Mesendoderm (in vitro differentiated cells): ENCODE data around the gene AGXT2.

Experiments used
- DNase-seq: peaks from one replicate; pipeline ENCODE4 v3.0.0; 2013
- H2AK5ac ChIP-seq: 2 replicates; pipeline ENCODE4 v1.6.1; 2013; ENCODE audit warnings: low read length, inconsistent platforms
- H2BK120ac ChIP-seq: 2 replicates; pipeline ENCODE4 v1.6.1; 2013; ENCODE audit warnings: low read depth, mild to moderate bottlenecking, low read length, moderate library complexity, mixed read lengths
- H2BK15ac ChIP-seq: replicated peaks from 2 replicates; pipeline ENCODE4 v1.6.1; 2013; ENCODE audit warnings: low read depth, mild to moderate bottlenecking, moderate library complexity
- H2BK5ac ChIP-seq: 2 replicates; pipeline ENCODE4 v1.6.1; 2013; ENCODE audit warnings: low read length, inconsistent platforms
- H3K18ac ChIP-seq: 2 replicates; pipeline ENCODE4 v1.6.1; 2013; ENCODE audit warnings: mild to moderate bottlenecking, low read length, mixed read lengths
- H3K23ac ChIP-seq: one replicate; pipeline ENCODE4 v1.6.1; 2013; ENCODE audit warnings: low read length
- H3K27ac ChIP-seq: 2 replicates; pipeline ENCODE4 v1.5.1; 2013; ENCODE audit warnings: low read depth, mild to moderate bottlenecking, inconsistent platforms, low read length, moderate library complexity
- H3K27me3 ChIP-seq: 2 replicates; pipeline ENCODE4 v1.6.1; 2013; ENCODE audit warnings: low read length, control low read depth, mild to moderate bottlenecking, inconsistent platforms; ENCODE audit not compliant: insufficient read depth, poor library complexity
- H3K36me3 ChIP-seq: 2 replicates; pipeline ENCODE4 v1.6.1; 2013; ENCODE audit warnings: low read length, inconsistent platforms; ENCODE audit not compliant: control insufficient read depth, insufficient read depth
- H3K4ac ChIP-seq: one replicate; pipeline ENCODE4 v1.6.1; 2013; ENCODE audit warnings: low read depth, mild to moderate bottlenecking, low read length, moderate library complexity
- H3K4me1 ChIP-seq: 2 replicates; pipeline ENCODE4 v1.6.1; 2013; ENCODE audit warnings: low read depth, low read length, inconsistent platforms; ENCODE audit not compliant: control insufficient read depth
- H3K4me2 ChIP-seq: 2 replicates; pipeline ENCODE4 v1.6.1; 2013; ENCODE audit warnings: low read length
- H3K4me3 ChIP-seq: 2 replicates; pipeline ENCODE4 v1.5.1; 2013; ENCODE audit warnings: mild to moderate bottlenecking, low read length
- H3K56ac ChIP-seq: one replicate; pipeline ENCODE4 v1.6.1; 2013; ENCODE audit warnings: low read length
- H3K79me1 ChIP-seq: 2 replicates; pipeline ENCODE4 v1.6.1; 2013; ENCODE audit warnings: low read length, inconsistent platforms
- H3K79me2 ChIP-seq: 2 replicates; pipeline ENCODE4 v1.6.1; 2013; ENCODE audit warnings: mild to moderate bottlenecking, low read length; ENCODE audit not compliant: control insufficient read depth, insufficient read depth
- H3K9ac ChIP-seq: 2 replicates; pipeline ENCODE4 v1.6.1; 2013; ENCODE audit warnings: low read length, inconsistent platforms
- H4K5ac ChIP-seq: one replicate; pipeline ENCODE4 v1.6.1; 2013; ENCODE audit warnings: low read length
- H4K8ac ChIP-seq: one replicate; pipeline ENCODE4 v1.6.1; 2013; ENCODE audit warnings: low read depth, mild to moderate bottlenecking, control low read depth, low read length, moderate library complexity
- WGBS: extraction: QIAGEN DNeasy Blood & Tissue Kit; methylation state at CpG from one replicate; pipeline ENCODE4 v1.1.7; 2013; ENCODE audit warnings: low lambda C conversion rate, missing lambda C conversion rate; ENCODE audit not compliant: insufficient coverage; ENCODE audit errors: extremely low coverage; 5-methylcytosine and 5-hydroxymethylcytosine counted together

Gene AGXT2

DNA sequence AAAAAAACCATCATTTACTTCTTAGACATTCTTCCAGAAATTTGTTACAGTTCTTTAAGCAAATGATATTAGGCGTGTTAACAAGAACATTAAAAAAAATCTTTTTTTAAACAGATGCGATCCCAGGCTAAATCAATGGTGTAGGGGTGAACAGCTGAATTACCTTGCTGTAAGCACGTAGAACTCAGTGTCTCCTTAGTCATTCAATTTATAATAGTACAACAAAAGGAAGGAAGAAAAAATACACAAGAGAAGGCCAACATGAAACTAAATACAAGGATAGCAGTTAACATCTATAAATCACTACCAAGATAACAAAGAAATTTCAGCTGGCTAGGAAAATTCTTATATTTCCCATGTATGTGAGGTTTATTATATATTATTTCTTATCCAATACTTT lies 35.4 kb downstream of the AGXT2 start:
- H3K56ac ChIP-seq: no peak overlapping the region
- no peak overlapping the region for H3K4me3 ChIP-seq
- H3K18ac ChIP-seq: no peak overlapping the region
- H3K23ac ChIP-seq: no peak overlapping the region
- no peak overlapping the region for H2AK5ac ChIP-seq
- no peak overlapping the region for H4K5ac ChIP-seq
- H3K4me1 ChIP-seq: no peaks in the 10 kb centered on the region
- H2BK5ac ChIP-seq: no peak overlapping the region
- no peaks in the 10 kb centered on the region for H3K79me1 ChIP-seq
- H4K8ac ChIP-seq: no peak overlapping the region
- no CpG with 5 or more reads among the region's 3 CpGs for WGBS
- no peak overlapping the region for H2BK120ac ChIP-seq
- H3K27me3 ChIP-seq: no peaks in the 10 kb centered on the region
- H3K4ac ChIP-seq: no peak overlapping the region
- no peak overlapping the region for H3K4me2 ChIP-seq
- H3K79me2 ChIP-seq: no peaks in the 10 kb centered on the region
- no peak overlapping the region for H3K27ac ChIP-seq
- no peak overlapping the region for H2BK15ac ChIP-seq
- no peak overlapping the region for H3K9ac ChIP-seq
- DNase-seq: no peak
- no peaks in the 10 kb centered on the region for H3K36me3 ChIP-seq

DNA sequence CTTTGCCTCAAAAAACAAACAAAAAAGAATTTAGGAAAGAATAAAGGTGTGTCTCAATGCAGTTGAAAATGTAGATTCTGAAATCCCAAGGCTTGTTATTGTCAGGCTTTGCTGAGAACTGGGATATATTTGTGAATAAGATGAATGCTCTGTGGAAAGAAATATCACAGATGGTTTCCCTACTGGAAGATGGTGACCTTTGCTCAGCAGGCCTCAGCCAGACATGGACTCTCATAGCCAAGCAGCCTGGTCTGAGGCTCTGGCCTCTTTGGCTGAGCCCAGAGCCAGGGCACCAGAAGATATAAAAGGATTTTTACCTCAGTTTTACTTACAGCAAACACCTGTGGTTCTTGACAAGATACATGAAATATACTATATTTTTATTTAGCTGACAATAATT lies 37.1 kb downstream of the AGXT2 start:
- no peaks in the 10 kb centered on the region for H3K36me3 ChIP-seq
- H3K79me2 ChIP-seq: no peaks in the 10 kb centered on the region

DNA sequence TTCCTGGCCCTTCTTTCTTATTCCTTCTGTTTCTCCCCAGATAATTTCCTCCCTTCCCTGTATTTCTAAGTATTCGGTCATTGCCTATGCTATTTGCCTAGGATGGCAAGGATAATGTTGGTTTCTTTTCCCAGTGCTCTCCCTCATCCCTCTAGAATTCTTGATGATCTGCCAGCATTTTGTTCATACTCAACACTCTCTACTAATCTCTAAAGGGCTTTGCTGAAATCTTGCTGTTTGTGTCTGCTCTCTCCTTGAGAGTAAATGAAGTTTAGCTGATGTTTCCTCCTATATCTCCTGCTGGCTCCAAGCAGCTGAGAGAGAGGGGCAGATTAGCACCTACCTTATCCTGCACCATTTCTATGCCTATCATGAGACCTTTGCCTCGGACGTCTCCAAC lies 38.1 kb downstream of the AGXT2 start:
- no peak overlapping the region for H4K8ac ChIP-seq
- no peak overlapping the region for H3K27ac ChIP-seq
- no peak overlapping the region for H2BK15ac ChIP-seq
- no peak overlapping the region for H3K18ac ChIP-seq
- H3K4ac ChIP-seq: no peak overlapping the region
- no peak for DNase-seq
- H3K79me2 ChIP-seq: no peaks in the 10 kb centered on the region
- H4K5ac ChIP-seq: no peak overlapping the region
- H2BK120ac ChIP-seq: no peak overlapping the region
- H3K56ac ChIP-seq: no peak overlapping the region
- no peaks in the 10 kb centered on the region for H3K4me1 ChIP-seq
- no peak overlapping the region for H3K23ac ChIP-seq
- H2AK5ac ChIP-seq: no peak overlapping the region
- H3K79me1 ChIP-seq: no peaks in the 10 kb centered on the region
- H3K4me2 ChIP-seq: no peak overlapping the region
- H3K36me3 ChIP-seq: no peaks in the 10 kb centered on the region
- WGBS: no CpG with 5 or more reads among the region's 3 CpGs
- no peak overlapping the region for H3K9ac ChIP-seq
- no peak overlapping the region for H3K4me3 ChIP-seq
- no peak overlapping the region for H2BK5ac ChIP-seq
- no peaks in the 10 kb centered on the region for H3K27me3 ChIP-seq

More for the DNA sequence above, 37.1 kb downstream of the AGXT2 start:
- Histone ChIP-seq H3K4ac (no peak overlapping the region), H4K8ac (no peak overlapping the region), H2BK120ac (no peak overlapping the region), H3K18ac (no peak overlapping the region), H3K27me3 (no peaks in the 10 kb centered on the region), H3K4me3 (no peak overlapping the region), H3K4me1 (no peaks in the 10 kb centered on the region), H3K4me2 (no peak overlapping the region), H3K9ac (no peak overlapping the region), H4K5ac (no peak overlapping the region), H2BK15ac (no peak overlapping the region), H3K56ac (no peak overlapping the region), H3K27ac (no peak overlapping the region), H2BK5ac (no peak overlapping the region), H3K23ac (no peak overlapping the region), H2AK5ac (no peak overlapping the region), H3K79me1 (no peaks in the 10 kb centered on the region)
- DNase-seq: no peak

DNA sequence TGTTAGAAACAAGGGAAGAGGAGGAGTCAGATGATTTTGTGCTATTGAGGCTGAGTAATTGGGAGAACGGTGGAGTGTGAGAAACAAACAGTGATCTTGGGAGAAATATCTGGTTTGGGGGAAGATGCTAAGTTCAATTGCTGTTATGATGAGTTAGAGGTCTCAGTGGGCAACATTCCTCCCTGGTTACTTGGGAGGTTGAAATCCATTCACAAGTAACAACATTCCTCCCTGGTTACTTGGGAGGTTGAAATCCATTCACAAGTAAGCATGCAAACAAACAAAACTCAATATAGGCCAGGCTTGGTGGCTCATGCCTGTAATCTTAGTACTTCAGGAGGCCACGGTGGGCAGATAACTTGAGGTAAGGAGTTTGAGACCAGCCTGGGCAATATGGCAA lies 38.7 kb downstream of the AGXT2 start:
- Histone ChIP-seq H3K4ac (no peak overlapping the region), H2BK15ac (no peak overlapping the region), H3K4me3 (no peak overlapping the region), H3K79me1 (no peaks in the 10 kb centered on the region), H3K36me3 (no peaks in the 10 kb centered on the region), H3K27me3 (no peaks in the 10 kb centered on the region), H3K18ac (no peak overlapping the region), H3K79me2 (no peaks in the 10 kb centered on the region), H2BK120ac (no peak overlapping the region), H2BK5ac (no peak overlapping the region), H4K5ac (no peak overlapping the region), H3K56ac (no peak overlapping the region), H3K27ac (no peak overlapping the region), H3K4me1 (no peaks in the 10 kb centered on the region), H3K23ac (no peak overlapping the region), H2AK5ac (no peak overlapping the region), H4K8ac (no peak overlapping the region), H3K4me2 (no peak overlapping the region), H3K9ac (no peak overlapping the region)
- WGBS: no CpG with 5 or more reads among the region's 2 CpGs
- DNase-seq: peak; percentile 71

- Histone ChIP-seq H3K4me3 (no peak overlapping the region), H4K8ac (no peak overlapping the region), H3K4me2 (no peak overlapping the region), H2BK5ac (no peak overlapping the region), H3K4me1 (no peaks in the 10 kb centered on the region), H2BK120ac (no peak overlapping the region), H3K79me1 (no peaks in the 10 kb centered on the region), H3K36me3 (no peaks in the 10 kb centered on the region), H3K4ac (no peak overlapping the region), H3K56ac (no peak overlapping the region), H3K9ac (no peak overlapping the region), H2BK15ac (no peak overlapping the region), H3K18ac (no peak overlapping the region), H3K23ac (no peak overlapping the region), H2AK5ac (no peak overlapping the region), H4K5ac (no peak overlapping the region), H3K27me3 (no peaks in the 10 kb centered on the region), H3K79me2 (no peaks in the 10 kb centered on the region), H3K27ac (no peak overlapping the region)
- WGBS: no CpG with 5 or more reads among the region's 1 CpG
- no peak for DNase-seq
Observed at GRCh38 chr5:35004771-35005170, 43.0 kb downstream of the AGXT2 start.

GRCh38 chr5:35004200-35004599 lies 43.5 kb downstream of the AGXT2 start:
- Histone ChIP-seq H2BK15ac (no peak overlapping the region), H3K4me2 (no peak overlapping the region), H3K36me3 (no peaks in the 10 kb centered on the region), H3K9ac (no peak overlapping the region), H3K79me1 (no peaks in the 10 kb centered on the region), H3K79me2 (no peaks in the 10 kb centered on the region), H2BK5ac (no peak overlapping the region), H4K8ac (no peak overlapping the region), H3K18ac (no peak overlapping the region), H2BK120ac (no peak overlapping the region), H3K4me1 (no peaks in the 10 kb centered on the region), H3K56ac (no peak overlapping the region), H4K5ac (no peak overlapping the region), H3K4me3 (no peak overlapping the region), H3K4ac (no peak overlapping the region), H3K27ac (no peak overlapping the region), H3K27me3 (no peaks in the 10 kb centered on the region), H3K23ac (no peak overlapping the region), H2AK5ac (no peak overlapping the region)
- no CpG with 5 or more reads among the region's 5 CpGs for WGBS
- no peak for DNase-seq
